HepG2 (cell line): ENCODE measurements around the gene AQP5. TPM values are rescaled to one million over a fixed set of nuclear protein-coding genes. Genes with fewer than 3 reads are reported as not detected.

ENCODE experiments used
- ATAC-seq: fragments of 200-7000 bp; cut with Tn5 transposase; 3 replicates; pipeline ENCODE4 v1.9.1; 2020; ENCODE audit warnings: mild to moderate bottlenecking, moderate library complexity
- BruUV-seq: library from RNA; stranded (reverse); fragments of 400-500 nt; replicated peaks from 2 replicates; lab custom pipeline; 2021; lab: Mats Ljungman, UMichigan
- CTCF ChIA-PET: fragments of 300-600 bp; formaldehyde crosslinking; extraction: SDS; loops from one replicate; lab custom pipeline; 2021; ENCODE audit warnings: low total read pairs, inconsistent platforms, low intra/inter-chr PET ratio; lab: Yijun Ruan, JAX
- POLR2A ChIA-PET: fragments of 350-600 bp; sonication (Branson Sonifier 250); formaldehyde crosslinking; loops from one replicate; lab custom pipeline; 2020; ENCODE audit warnings: antibody characterized with exemption, inconsistent platforms; lab: Yijun Ruan, JAX
- DNase-seq: peaks from one replicate; pipeline ENCODE4 v3.0.0-alpha.2; 2015; ENCODE audit warnings: low spot score
- FAIRE-seq: peaks from 3 replicates; lab custom pipeline; 2011; peaks lifted over from hg19 to GRCh38; lab: Jason Lieb, UNC
- H2AFZ ChIP-seq: one replicate; pipeline ENCODE4 v1.6.1; 2011; ENCODE audit warnings: low read length, inconsistent platforms
- H3K27ac ChIP-seq: fragments of 300-600 bp; 3 replicates; pipeline ENCODE4 v1.8.0; 2011; ENCODE audit warnings: mixed run types, mild to moderate bottlenecking, mixed read lengths, low read length, inconsistent platforms; ENCODE audit not compliant: insufficient read depth; ENCODE audit errors: extremely low read length
- H3K27me3 ChIP-seq, 2 experiments: fragments of 200-600 bp in 1 of 2; 2 replicates in 1 of 2; 3 replicates in 1 of 2; pipeline versions ENCODE4 v1.6.0 to v1.8.0; 2011; ENCODE audit warnings: low read length in 2 of 2, mild to moderate bottlenecking in 2 of 2, moderate library complexity in 2 of 2, inconsistent platforms in 1 of 2; ENCODE audit not compliant: insufficient read depth in 2 of 2, control insufficient read depth in 1 of 2
- H3K36me3 ChIP-seq, 2 experiments: fragments of 200-600 bp in 1 of 2; replicated peaks in 1 of 2; 2 replicates in 1 of 2; 3 replicates in 1 of 2; pipeline versions ENCODE4 v1.5.1 to v1.8.0; 2011; ENCODE audit warnings: low read length in 2 of 2, inconsistent platforms in 1 of 2; ENCODE audit not compliant: insufficient read depth in 2 of 2, control insufficient read depth in 1 of 2
- H3K4me1 ChIP-seq: 2 replicates; pipeline ENCODE4 v1.5.1; 2012; ENCODE audit warnings: low read length, inconsistent platforms; ENCODE audit not compliant: insufficient read depth
- H3K4me2 ChIP-seq: 2 replicates; pipeline ENCODE4 v1.6.0; 2011; ENCODE audit warnings: low read depth, low read length, inconsistent platforms
- H3K4me3 ChIP-seq, 3 experiments: fragments of 200-600 bp in 1 of 3; sonication (generic), shearing (Covaris generic) in 1 of 3; replicated peaks in 1 of 3; 2 replicates each; pipeline ENCODE4 v1.5.1; 2011 to 2016; ENCODE audit warnings: low read length in 3 of 3, inconsistent platforms in 2 of 3, low read depth in 2 of 3, mild to moderate bottlenecking in 2 of 3, control low read depth in 1 of 3, mixed read lengths in 1 of 3; ENCODE audit not compliant: insufficient read depth in 1 of 3
- H3K79me2 ChIP-seq: one replicate; pipeline ENCODE4 v1.6.1; 2011; ENCODE audit warnings: low read length, inconsistent platforms; ENCODE audit not compliant: insufficient read depth
- H3K9ac ChIP-seq: 2 replicates; pipeline ENCODE4 v1.6.0; 2011; ENCODE audit warnings: mild to moderate bottlenecking, low read depth, low read length, inconsistent platforms; ENCODE audit not compliant: insufficient read depth
- H3K9me3 ChIP-seq: 2 replicates; pipeline ENCODE4 v1.5.1; 2012; ENCODE audit warnings: mild to moderate bottlenecking, low read length
- H4K20me1 ChIP-seq: 2 replicates; pipeline ENCODE4 v1.6.0; 2011; ENCODE audit warnings: inconsistent platforms, mild to moderate bottlenecking, low read length, moderate library complexity; ENCODE audit not compliant: insufficient read depth
- CENPX ChIP-seq: sonication (generic); formaldehyde crosslinking; IDR thresholded peaks from 2 replicates; pipeline ENCODE4 v1.9.0; 2021; ENCODE audit warnings: mild to moderate bottlenecking, missing genetic modification reagents, moderate library complexity
- CERS6 ChIP-seq: sonication (generic); formaldehyde crosslinking; IDR thresholded peaks from 2 replicates; pipeline ENCODE4 v1.5.0; 2020; ENCODE audit warnings: missing genetic modification reagents
- DBP ChIP-seq: sonication (generic); formaldehyde crosslinking; IDR thresholded peaks from 2 replicates; pipeline ENCODE4 v1.4.0; 2020; ENCODE audit warnings: missing genetic modification reagents; ENCODE audit errors: not compliant biosample characterization
- FLYWCH1 ChIP-seq: sonication (generic); formaldehyde crosslinking; IDR thresholded peaks from 2 replicates; pipeline ENCODE4 v1.8.1; 2023; ENCODE audit warnings: mild to moderate bottlenecking, missing genetic modification reagents
- HNF1B ChIP-seq: sonication (generic); formaldehyde crosslinking; IDR thresholded peaks from 2 replicates; pipeline ENCODE4 v1.5.1; 2020; ENCODE audit warnings: mild to moderate bottlenecking, moderate library complexity, missing genetic modification reagents
- RORA ChIP-seq: sonication (generic); formaldehyde crosslinking; IDR thresholded peaks from 2 replicates; pipeline ENCODE4 v1.5.0; 2020; ENCODE audit warnings: mild to moderate bottlenecking, missing genetic modification reagents, moderate library complexity
- ZBTB10 ChIP-seq: sonication (generic); formaldehyde crosslinking; IDR thresholded peaks from 2 replicates; pipeline ENCODE4 v1.4.0; 2020; ENCODE audit warnings: missing genetic modification reagents, borderline replicate concordance
- ZNF224 ChIP-seq: sonication (generic); formaldehyde crosslinking; IDR thresholded peaks from 2 replicates; pipeline ENCODE4 v1.5.0; 2020; ENCODE audit warnings: mild to moderate bottlenecking, missing genetic modification reagents
- ZNF777 ChIP-seq: sonication (generic); formaldehyde crosslinking; IDR thresholded peaks from 2 replicates; pipeline ENCODE4 v1.4.0; 2020; ENCODE audit warnings: missing genetic modification reagents
- ZNF792 ChIP-seq: IDR thresholded peaks from 2 replicates; pipeline ENCODE4 v1.6.1; 2016
- ZNF841 ChIP-seq: sonication (generic); formaldehyde crosslinking; IDR thresholded peaks from 2 replicates; pipeline ENCODE4 v1.8.1; 2023; ENCODE audit warnings: missing genetic modification reagents, borderline replicate concordance
- ZZZ3 ChIP-seq: sonication (generic); formaldehyde crosslinking; IDR thresholded peaks from 2 replicates; pipeline ENCODE4 v1.4.0; 2020; ENCODE audit warnings: missing genetic modification reagents, mild to moderate bottlenecking, borderline replicate concordance
- WGBS: methylation state at CpG from one replicate; pipeline ENCODE4 v1.1.6; 2017; ENCODE audit warnings: low lambda C conversion rate; 5-methylcytosine and 5-hydroxymethylcytosine counted together
- in situ Hi-C: cut with HindIII; loops from 2 replicates; pipeline ENCODE4 v1.10.0; 2017; ENCODE audit warnings: low pct_unique_long_range_greater_than_20kb; ENCODE audit not compliant: extremely low pct_ligation_motif_present
- intact Hi-C: fragments of 100-400 bp; cut with micrococcal nuclease; formaldehyde crosslinking; loops from one replicate; pipeline ENCODE4 v1.10.0; 2022; ENCODE audit not compliant: unreplicated experiment
- polyA plus RNA-seq, 8 experiments: library from polyadenylated mRNA; depleted of rRNA in 3 of 8; stranded (reverse) in 7 of 8; unstranded in 1 of 8; fragments of >200 nt; fragmentation: Illumina TruSeq in 4 of 8; extraction: Trizol in 4 of 8; gene quantifications; 2 replicates each; pipeline versions ENCODE4 v1.2.1 to v1.2.3, GENCODE V29; 2011 to 2016; ENCODE audit warnings: low read depth in 4 of 8, missing spikeins in 1 of 8, mixed read lengths in 1 of 8; ENCODE audit not compliant: insufficient read depth in 1 of 8
- total RNA-seq, 5 experiments: library from RNA; depleted of rRNA; stranded (reverse); fragments of >200 nt; fragmentation: Illumina TruSeq; extraction: Trizol; gene quantifications; 2 replicates each; pipeline ENCODE4 v1.2.3, GENCODE V29; 2016; ENCODE audit warnings: low read depth in 1 of 5

AQP5 gene
- total and polyA plus RNA-seq, 2 of the 13 experiments (the other 11 are each of a cell fraction or from before 2014, with no cell fraction given) = not detected

GRCh38 chr12:50004696-50005095 is 43.0 kb downstream of the AQP5 start:
- Histone ChIP-seq H3K4me1 (peaks cover 16% of the 10 kb centered on the region), H3K79me2 (no peaks in the 10 kb centered on the region), H3K27ac (no peak overlapping the region), H4K20me1 (no peaks in the 10 kb centered on the region), H3K36me3 (peaks cover 9 to 67% of the 10 kb centered on the region in 2 experiments), H2AFZ (no peak overlapping the region), H3K9me3 (no peaks in the 10 kb centered on the region), H3K27me3 (no peaks in the 10 kb centered on the region), H3K9ac (no peak overlapping the region), H3K4me2 (no peak overlapping the region), H3K4me3 (no peak overlapping the region)
- intact Hi-C loops (no loop called here), in situ Hi-C loops (no loop called here)
- FAIRE-seq (no peak), ATAC-seq (no peak), DNase-seq (no peak)
- CTCF ChIA-PET = no interaction called here
- POLR2A ChIA-PET = no interaction called here
- no TSS peak for BruUV-seq
- TF ChIP-seq ZNF792 (CRISPR knock-in tag) (no peak), CERS6 (CRISPR knock-in tag) (no peak)
- TF ChIP-seq, all 625 proteins: peak for 0

- TF ChIP-seq CENPX (CRISPR knock-in tag) (no peak), RORA (CRISPR knock-in tag) (no peak), ZBTB10 (CRISPR knock-in tag) (no peak), FLYWCH1 (CRISPR knock-in tag) (no peak), ZNF841 (CRISPR knock-in tag) (no peak), HNF1B (CRISPR knock-in tag) (no peak), ZZZ3 (no peak), ZNF777 (CRISPR knock-in tag) (no peak), ZNF224 (CRISPR knock-in tag) (no peak), DBP (CRISPR knock-in tag) (no peak)
- WGBS = 100% methylated on average over 3 of the region's 3 CpGs
- Histone ChIP-seq H3K9ac (no peak overlapping the region), H2AFZ (no peak overlapping the region), H3K4me3 (no peak overlapping the region), H3K4me2 (no peak overlapping the region), H3K36me3 (peaks cover 9 to 67% of the 10 kb centered on the region in 2 experiments), H3K9me3 (no peaks in the 10 kb centered on the region), H3K27ac (no peak overlapping the region), H4K20me1 (no peaks in the 10 kb centered on the region), H3K27me3 (no peaks in the 10 kb centered on the region), H3K79me2 (no peaks in the 10 kb centered on the region), H3K4me1 (peaks cover 16% of the 10 kb centered on the region)
- intact Hi-C loops = no loop called here
- POLR2A ChIA-PET = no interaction called here
- ATAC-seq = no peak
- in situ Hi-C loops = no loop called here
- DNase-seq = no peak
- FAIRE-seq = no peak
- CTCF ChIA-PET = no interaction called here
- no TSS peak for BruUV-seq
These were observed 43.5 kb downstream of the AQP5 start for GRCh38 chr12:50005175-50005574.
